NCI-H345 (cell line): ENCODE measurements around the gene SCTR.
A peak's percentile ranks its signal among the peaks of the same experiment; 100 is the strongest.

Experiments
- DNase-seq: peaks from one replicate; lab custom pipeline; 2025; lab: John Stamatoyannopoulos, UW

The SCTR gene

GRCh38 chr2:119442850-119443249, 81.4 kb downstream of the SCTR start:
- DNase-seq = no peak

- no peak for DNase-seq
Observed at GRCh38 chr2:119442226-119442619, 82.1 kb downstream of the SCTR start.

- no peak for DNase-seq
Observed at GRCh38 chr2:119441376-119442225, 82.7 kb downstream of the SCTR start.

- DNase-seq = no peak
Observed at GRCh38 chr2:119440873-119441272, 83.4 kb downstream of the SCTR start.

- no peak for DNase-seq
Observed at GRCh38 chr2:119440501-119440870, 83.8 kb downstream of the SCTR start.

- no peak for DNase-seq
Observed at GRCh38 chr2:119439574-119440500, 84.4 kb downstream of the SCTR start.

GRCh38 chr2:119438726-119439284, 85.5 kb downstream of the SCTR start:
- DNase-seq = no peak

- no peak for DNase-seq
Observed at GRCh38 chr2:119438128-119438656, 86.1 kb downstream of the SCTR start.

- DNase-seq = no peak
Observed at GRCh38 chr2:119436993-119437772, 87.1 kb downstream of the SCTR start.

- DNase-seq = no peak
Observed at GRCh38 chr2:119435953-119436297, 88.4 kb downstream of the SCTR start.

GRCh38 chr2:119435081-119435952, 89.0 kb downstream of the SCTR start:
- DNase-seq = no peak

GRCh38 chr2:119434664-119435063, 89.6 kb downstream of the SCTR start:
- DNase-seq = no peak

- DNase-seq = no peak
Observed at GRCh38 chr2:119433636-119434327, 90.5 kb downstream of the SCTR start.

- no peak for DNase-seq
Observed at GRCh38 chr2:119432851-119433522, 91.3 kb downstream of the SCTR start.

- DNase-seq = no peak
Observed at GRCh38 chr2:119431976-119432850, 92.1 kb downstream of the SCTR start.

- peak; percentile 62 for DNase-seq
Observed at GRCh38 chr2:119431155-119431975, 92.9 kb downstream of the SCTR start, which contains the start of gene TMEM37. TMEM37 (plus strand) TSS chr2:119431854; CDS start chr2:119431904, 50 bp downstream.

- no peak for DNase-seq
Observed at GRCh38 chr2:119430023-119430498, 94.2 kb downstream of the SCTR start.
